Endothelial cell of umbilical vein (primary cell): ENCODE results near the gene ACTL6A. TPM values are rescaled to one million over a fixed set of nuclear protein-coding genes. Genes with fewer than 3 reads are reported as not detected.

Source experiments
- BruUV-seq: library from RNA; stranded (reverse); fragments of 400-500 nt; replicated peaks from 2 replicates; lab custom pipeline; 2021; lab: Mats Ljungman, UMichigan
- CTCF ChIA-PET: fragments of 300-600, 350-600 bp; sonication (Branson Sonifier 250); formaldehyde crosslinking; loops from one replicate; lab custom pipeline; 2021; ENCODE audit warnings: antibody characterized with exemption, inconsistent platforms; lab: Charles Lee
- POLR2A ChIA-PET: fragments of 300-600, 350-600 bp; sonication (Branson Sonifier 250); formaldehyde crosslinking; loops from one replicate; lab custom pipeline; 2021; ENCODE audit warnings: antibody characterized with exemption, inconsistent platforms; lab: Charles Lee
- DNase-seq: peaks from one replicate; pipeline ENCODE4 v3.0.0-alpha.2; 2011; ENCODE audit warnings: low read depth, low spot score
- FAIRE-seq: peaks from 2 replicates; lab custom pipeline; 2011; peaks lifted over from hg19 to GRCh38; lab: Jason Lieb, UNC
- H2AFZ ChIP-seq: 2 replicates; pipeline ENCODE4 v1.6.0; 2012; ENCODE audit warnings: low read depth, low read length, control low read depth, inconsistent platforms
- H3K27ac ChIP-seq: 2 replicates; pipeline ENCODE4 v1.5.1; 2011; ENCODE audit warnings: low read depth, mild to moderate bottlenecking, control low read depth, low read length, moderate library complexity; ENCODE audit not compliant: insufficient read depth
- H3K27me3 ChIP-seq, 2 experiments: 2 replicates each; pipeline versions ENCODE4 v1.6.0 to v1.6.1; 2011; ENCODE audit warnings: low read length in 2 of 2, mixed read lengths in 1 of 2; ENCODE audit not compliant: control insufficient read depth in 2 of 2, insufficient read depth in 2 of 2
- H3K36me3 ChIP-seq, 2 experiments: 2 replicates in 1 of 2; 3 replicates in 1 of 2; pipeline ENCODE4 v1.5.1; 2011; ENCODE audit warnings: low read length in 2 of 2, mild to moderate bottlenecking in 1 of 2, moderate library complexity in 1 of 2; ENCODE audit not compliant: control insufficient read depth in 2 of 2, insufficient read depth in 2 of 2; ENCODE audit errors: extremely low read depth in 1 of 2
- H3K4me1 ChIP-seq: 3 replicates; pipeline ENCODE4 v1.5.1; 2011; ENCODE audit warnings: mild to moderate bottlenecking, low read length; ENCODE audit not compliant: control insufficient read depth, insufficient read depth; ENCODE audit errors: extremely low read depth
- H3K4me2 ChIP-seq: 2 replicates; pipeline ENCODE4 v1.6.1; 2011; ENCODE audit warnings: low read length, control low read depth, mixed read lengths; ENCODE audit not compliant: insufficient read depth
- H3K4me3 ChIP-seq, 3 experiments: fragments of 200-600 bp in 1 of 3; sonication (generic), shearing (Covaris generic) in 1 of 3; replicated peaks in 1 of 3; 2 replicates each; pipeline ENCODE4 v1.5.1; 2011 to 2016; ENCODE audit warnings: control low read depth in 3 of 3, low read length in 3 of 3, mild to moderate bottlenecking in 2 of 3, inconsistent platforms in 1 of 3, low read depth in 1 of 3, moderate library complexity in 1 of 3; ENCODE audit not compliant: insufficient read depth in 1 of 3
- H3K79me2 ChIP-seq: 2 replicates; pipeline ENCODE4 v1.6.0; 2012; ENCODE audit warnings: low read length, inconsistent platforms; ENCODE audit not compliant: control insufficient read depth, insufficient read depth
- H3K9ac ChIP-seq: replicated peaks from 2 replicates; pipeline ENCODE3; 2011; ENCODE audit warnings: low read length, control low read depth; ENCODE audit not compliant: insufficient read depth; ENCODE audit errors: extremely low read depth
- H3K9me1 ChIP-seq: replicated peaks from 3 replicates; pipeline ENCODE4 v1.6.0; 2011; ENCODE audit warnings: mild to moderate bottlenecking, low read length; ENCODE audit not compliant: control insufficient read depth, insufficient read depth; ENCODE audit errors: extremely low read depth
- H3K9me3 ChIP-seq: replicated peaks from 2 replicates; pipeline ENCODE4 v1.5.1; 2012; ENCODE audit warnings: low read length, inconsistent platforms; ENCODE audit not compliant: control insufficient read depth, insufficient read depth
- H4K20me1 ChIP-seq: replicated peaks from 2 replicates; pipeline ENCODE3; 2011; ENCODE audit warnings: mild to moderate bottlenecking, low read length; ENCODE audit not compliant: control insufficient read depth, insufficient read depth; ENCODE audit errors: extremely low read depth
- EZH2 ChIP-seq: IDR thresholded peaks from 2 replicates; pipeline ENCODE4 v1.6.1; 2012; ENCODE audit warnings: borderline replicate concordance, low read depth, mild to moderate bottlenecking, moderate library complexity, low read length, inconsistent platforms; ENCODE audit not compliant: severe bottlenecking
- FOS ChIP-seq: IDR thresholded peaks from 2 replicates; pipeline ENCODE4 v1.6.1; 2011; ENCODE audit warnings: mild to moderate bottlenecking, low read length, moderate library complexity, borderline replicate concordance; ENCODE audit not compliant: insufficient read depth
- GATA2 ChIP-seq: IDR thresholded peaks from 2 replicates; pipeline ENCODE4 v1.7.0; 2011; ENCODE audit warnings: low read depth, mild to moderate bottlenecking, moderate library complexity, mixed read lengths, low read length; ENCODE audit not compliant: insufficient read length, insufficient read depth
- JUN ChIP-seq: IDR thresholded peaks from 2 replicates; pipeline ENCODE4 v1.6.1; 2011; ENCODE audit warnings: borderline replicate concordance, low read depth; ENCODE audit not compliant: insufficient read length, insufficient read depth
- MYC ChIP-seq: IDR thresholded peaks from one replicate; pipeline ENCODE4 v1.6.1; 2011; ENCODE audit warnings: mild to moderate bottlenecking, low read depth, low read length
- POLR2A ChIP-seq: IDR thresholded peaks from 2 replicates; pipeline ENCODE4 v1.6.1; 2012; ENCODE audit warnings: low read depth, mild to moderate bottlenecking, control low read depth, low read length
- POLR2AphosphoS5 ChIP-seq: IDR thresholded peaks from 2 replicates; pipeline ENCODE4 v1.6.1; 2012; ENCODE audit warnings: low read depth, mild to moderate bottlenecking, control low read depth, low read length, moderate library complexity; ENCODE audit not compliant: insufficient read depth
- dilution Hi-C: fragments of 300-500 bp; cut with MboI; formaldehyde crosslinking; loops from one replicate; pipeline ENCODE4 v1.15.0; 2019; ENCODE audit warnings: low sequenced_read_pairs; ENCODE audit not compliant: extremely low pct_ligation_motif_present
- intact Hi-C: fragments of 100-400 bp; cut with micrococcal nuclease; formaldehyde crosslinking; loops from one replicate; pipeline ENCODE4 v1.10.0; 2022
- polyA plus RNA-seq, 4 experiments: library from polyadenylated mRNA; depleted of rRNA in 3 of 4; stranded (reverse) in 3 of 4; unstranded in 1 of 4; fragments of >200 nt; gene quantifications; 2 replicates each; pipeline versions ENCODE4 v1.2.1 to v1.2.3, GENCODE V29; 2011 to 2012; ENCODE audit warnings: missing spikeins in 1 of 4
- total RNA-seq: library from RNA; stranded (reverse); gene quantifications from 2 replicates; pipeline ENCODE4 v1.2.3, GENCODE V29; 2021
- TF ChIP-seq, protein P1 (sequence below), 2 donors: IDR thresholded peaks; 1 replicate in 1 of 2; 2 replicates in 1 of 2; pipeline ENCODE4 v1.5.1; 2011; ENCODE audit warnings: low read length in 2 of 2, mild to moderate bottlenecking in 2 of 2, moderate library complexity in 2 of 2, control low read depth in 1 of 2, inconsistent platforms in 1 of 2, low read depth in 1 of 2; ENCODE audit not compliant: insufficient read depth in 1 of 2; ENCODE audit errors: extremely low read depth in 1 of 2
- TF ChIP-seq, protein P2 (sequence below): IDR thresholded peaks from 2 replicates; pipeline ENCODE4 v1.6.1; 2011; ENCODE audit not compliant: insufficient read depth, insufficient read length

ACTL6A gene
- total and polyA plus RNA-seq, 2 donors (not counting 3 experiments of a cell fraction or from before 2014, with no cell fraction given): 68.3 to 96.2 TPM

DNA sequence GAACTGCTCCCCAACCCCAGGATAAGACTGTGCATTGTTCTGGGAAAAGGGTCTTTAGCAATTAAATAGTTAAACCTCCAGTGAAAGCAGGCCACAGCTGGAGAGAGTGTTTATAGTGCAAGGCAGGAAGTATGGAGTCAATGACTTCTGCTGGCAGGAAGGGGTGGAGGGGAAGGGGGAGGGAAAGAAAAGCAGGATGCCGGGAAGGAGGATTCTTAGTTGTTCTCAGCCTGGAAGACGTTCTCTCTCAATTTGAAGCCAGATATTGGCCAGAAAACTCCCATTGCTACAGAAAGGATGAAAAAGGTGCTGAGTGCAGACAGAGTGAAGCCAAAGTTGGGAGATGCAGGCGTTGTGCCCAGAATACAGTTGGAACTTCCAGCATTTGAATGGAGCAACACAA lies 35.7 kb upstream of the ACTL6A start:
- H2AFZ ChIP-seq: peak overlapping the region; percentile 86
- FAIRE-seq (peak; percentile 83), DNase-seq (peak; percentile 94)
- H3K27me3 ChIP-seq: no peaks in the 10 kb centered on the region
- H3K79me2 ChIP-seq: no peaks in the 10 kb centered on the region
- no peaks in the 10 kb centered on the region for H3K9me1 ChIP-seq
- peak overlapping the region in 2 of 3 experiments; percentile 18 to 40 for H3K4me3 ChIP-seq
- peak overlapping the region; percentile 87 for H3K4me2 ChIP-seq
- POLR2A ChIA-PET: interaction anchor here (0.6 kb wide), 1 partner anchor 319 kb away, joined by 6 read pairs; no protein-coding TSS in a partner anchor
- no peaks in the 10 kb centered on the region for H3K9me3 ChIP-seq
- peak overlapping the region; percentile 78 for H3K27ac ChIP-seq
- no peaks in the 10 kb centered on the region for H3K36me3 ChIP-seq
- CTCF ChIA-PET: interaction anchor here (1.0 to 1.6 kb wide), 2 partner anchors 16 to 76 kb away, joined by 3 to 4 read pairs; partner anchors contain the start of gene GNB4
- intact Hi-C loops (loop anchor here (1.0 kb wide), 4 partner anchors 31 to 76 kb away; partner anchors contain the start of gene GNB4), dilution Hi-C loops (no loop called here)
- no peaks in the 10 kb centered on the region for H4K20me1 ChIP-seq
- H3K4me1 ChIP-seq: peaks cover 18% of the 10 kb centered on the region
- TSS peak; percentile 43 for BruUV-seq
- peak overlapping the region; percentile 47 for H3K9ac ChIP-seq
- TF ChIP-seq JUN (no peak), EZH2 (no peak), FOS (peak; percentile 23), POLR2AphosphoS5 (peak; percentile 62), POLR2A (peak; percentile 31), MYC (no peak), GATA2 (no peak)
- TF ChIP-seq, protein P1, sequence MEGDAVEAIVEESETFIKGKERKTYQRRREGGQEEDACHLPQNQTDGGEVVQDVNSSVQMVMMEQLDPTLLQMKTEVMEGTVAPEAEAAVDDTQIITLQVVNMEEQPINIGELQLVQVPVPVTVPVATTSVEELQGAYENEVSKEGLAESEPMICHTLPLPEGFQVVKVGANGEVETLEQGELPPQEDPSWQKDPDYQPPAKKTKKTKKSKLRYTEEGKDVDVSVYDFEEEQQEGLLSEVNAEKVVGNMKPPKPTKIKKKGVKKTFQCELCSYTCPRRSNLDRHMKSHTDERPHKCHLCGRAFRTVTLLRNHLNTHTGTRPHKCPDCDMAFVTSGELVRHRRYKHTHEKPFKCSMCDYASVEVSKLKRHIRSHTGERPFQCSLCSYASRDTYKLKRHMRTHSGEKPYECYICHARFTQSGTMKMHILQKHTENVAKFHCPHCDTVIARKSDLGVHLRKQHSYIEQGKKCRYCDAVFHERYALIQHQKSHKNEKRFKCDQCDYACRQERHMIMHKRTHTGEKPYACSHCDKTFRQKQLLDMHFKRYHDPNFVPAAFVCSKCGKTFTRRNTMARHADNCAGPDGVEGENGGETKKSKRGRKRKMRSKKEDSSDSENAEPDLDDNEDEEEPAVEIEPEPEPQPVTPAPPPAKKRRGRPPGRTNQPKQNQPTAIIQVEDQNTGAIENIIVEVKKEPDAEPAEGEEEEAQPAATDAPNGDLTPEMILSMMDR (IDR thresholded peaks at IDR 0.05; ENCODE audit: extremely low read depth in 1 of 2, insufficient read depth in 1 of 2, low read depth in 1 of 2, low read length in 2 of 2): no peak
- TF ChIP-seq, protein P2, sequence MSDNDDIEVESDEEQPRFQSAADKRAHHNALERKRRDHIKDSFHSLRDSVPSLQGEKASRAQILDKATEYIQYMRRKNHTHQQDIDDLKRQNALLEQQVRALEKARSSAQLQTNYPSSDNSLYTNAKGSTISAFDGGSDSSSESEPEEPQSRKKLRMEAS: no peak
